GM10266 (cell line): Measurements from ENCODE around the gene PSD2.

Experiments
- DNase-seq: peaks from one replicate; pipeline ENCODE4 v3.0.0; 2012; ENCODE audit errors: extremely low spot score
- CTCF ChIP-seq: IDR thresholded peaks from 2 replicates; pipeline ENCODE4 v1.5.1; 2012; ENCODE audit warnings: mild to moderate bottlenecking, low read depth; ENCODE audit not compliant: control insufficient read depth, insufficient read depth; ENCODE audit errors: missing control alignments

PSD2 gene

GRCh38 chr5:139850423-139851016 is 54.9 kb downstream of the PSD2 start:
- no peak for TF ChIP-seq CTCF
- DNase-seq, result no peak

- no peak for TF ChIP-seq CTCF
- DNase-seq, result no peak
Observed at GRCh38 chr5:139851558-139851957, 56.0 kb downstream of the PSD2 start.

GRCh38 chr5:139852696-139853095 is 57.1 kb downstream of the PSD2 start:
- no peak for DNase-seq
- TF ChIP-seq CTCF, result no peak

GRCh38 chr5:139854029-139854605 is 58.5 kb downstream of the PSD2 start:
- DNase-seq, result no peak
- no peak for TF ChIP-seq CTCF

- no peak for DNase-seq
- TF ChIP-seq CTCF, result no peak
Observed at GRCh38 chr5:139854953-139855352, 59.3 kb downstream of the PSD2 start.

- TF ChIP-seq CTCF, result no peak
- no peak for DNase-seq
Observed at GRCh38 chr5:139855451-139855850, 59.8 kb downstream of the PSD2 start.

- no peak for TF ChIP-seq CTCF
- DNase-seq, result no peak
Observed at GRCh38 chr5:139855946-139856540, 60.4 kb downstream of the PSD2 start.
